Measurements from ENCODE around the gene FAM184B. TPM values are rescaled to one million over a fixed set of nuclear protein-coding genes. Genes with fewer than 3 reads are reported as not detected.
"Not testable (repeated sequence)": the region's sequence is repeated elsewhere in the genome, so short reads cannot be mapped to it uniquely, and the experiment has no call there.

FAM184B gene
- total RNA-seq, 2 donors from 2014 or later: 0.07 TPM; not detected in 1

- H3K9ac ChIP-seq (ENCODE audit: extremely low read depth, low read length, poor library complexity, severe bottlenecking): no peak overlapping the region
- H3K9me3 ChIP-seq (ENCODE audit: control insufficient read depth, low read length): no peaks in the 10 kb centered on the region
- 76 to 85% methylated on average over 5 to 9 of the region's 9 CpGs for WGBS, 2 experiments (ENCODE audit: insufficient coverage in 1 of 2, insufficient read length in 1 of 2)
- peak overlapping the region; percentile 93 for H3K27ac ChIP-seq (ENCODE audit: low read depth, low read length)
- Mint-ChIP-seq H3K4me3 (no peak overlapping the region), H3K27ac (peak overlapping the region; percentile 10), H3K27me3 (ENCODE audit: insufficient read depth) (no peaks in the 10 kb centered on the region), H3K4me1 (no peaks in the 10 kb centered on the region), H3K9me3 (no peaks in the 10 kb centered on the region), H3K36me3 (ENCODE audit: low read depth) (no peaks in the 10 kb centered on the region)
- DNase-seq: no peak
- no peak for TF ChIP-seq CTCF (conservative IDR thresholded peaks at IDR 0.05)
- H3K36me3 ChIP-seq (ENCODE audit: control insufficient read depth, insufficient read depth, low read length): no peaks in the 10 kb centered on the region
- no peaks in the 10 kb centered on the region for H3K4me1 ChIP-seq (ENCODE audit: control insufficient read depth, insufficient read depth, low read length)
- no peaks in the 10 kb centered on the region for H3K27me3 ChIP-seq (ENCODE audit: control insufficient read depth, insufficient read depth, low read length, poor library complexity, severe bottlenecking)
- H3K4me3 ChIP-seq (ENCODE audit: low read length): no peak overlapping the region
Observed at GRCh38 chr4:17688011-17688441, 93.4 kb downstream of the FAM184B start.

DNA sequence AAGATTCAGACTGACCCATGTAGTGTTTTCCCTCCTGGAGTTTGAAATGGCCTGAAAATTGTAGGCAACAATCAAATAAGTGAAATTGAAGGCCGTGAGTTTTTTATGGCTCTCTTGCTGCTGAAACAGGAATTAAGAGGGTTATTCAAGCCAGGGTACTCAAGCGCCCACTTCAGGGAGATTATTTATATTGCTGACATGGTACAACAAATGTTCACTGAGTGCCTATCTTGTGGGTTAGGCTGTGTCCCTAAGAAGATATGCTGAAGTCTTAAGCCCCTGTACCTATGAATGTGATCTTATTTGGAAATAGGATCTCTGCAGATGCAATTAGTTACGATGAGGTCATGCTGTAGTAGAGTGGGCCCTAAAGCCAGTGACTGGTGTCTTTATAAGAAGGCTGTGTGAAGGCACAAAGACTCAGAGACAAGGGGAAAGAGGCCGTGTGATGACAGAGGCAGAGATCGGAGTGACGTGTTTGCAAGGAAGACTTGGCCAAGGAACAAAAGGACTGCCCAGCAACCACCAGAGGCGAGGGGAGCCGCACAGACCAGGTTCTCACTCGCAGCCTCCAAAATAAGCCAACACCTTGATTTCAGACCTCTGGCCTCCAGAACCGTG is 94.1 kb downstream of the FAM184B start:
- Histone ChIP-seq H3K4me3 (ENCODE audit: low read length) (no peak overlapping the region), H3K9ac (ENCODE audit: extremely low read depth, low read length, poor library complexity, severe bottlenecking) (no peak overlapping the region), H3K27me3 (ENCODE audit: control insufficient read depth, insufficient read depth, low read length, poor library complexity, severe bottlenecking) (no peaks in the 10 kb centered on the region), H3K9me3 (ENCODE audit: control insufficient read depth, low read length) (no peaks in the 10 kb centered on the region), H3K36me3 (ENCODE audit: control insufficient read depth, insufficient read depth, low read length) (no peaks in the 10 kb centered on the region), H3K4me1 (ENCODE audit: control insufficient read depth, insufficient read depth, low read length) (no peaks in the 10 kb centered on the region), H3K27ac (ENCODE audit: low read depth, low read length) (peak overlapping the region; percentile 93)
- Mint-ChIP-seq H3K9me3 (no peaks in the 10 kb centered on the region), H3K27me3 (ENCODE audit: insufficient read depth) (no peaks in the 10 kb centered on the region), H3K27ac (no peak overlapping the region), H3K4me1 (no peaks in the 10 kb centered on the region), H3K4me3 (no peak overlapping the region), H3K36me3 (ENCODE audit: low read depth) (no peaks in the 10 kb centered on the region)
- no peak for DNase-seq
- TF ChIP-seq CTCF (conservative IDR thresholded peaks at IDR 0.05): no peak
- 91 to 92% methylated on average over 10 of the region's 10 CpGs for WGBS, 2 experiments (ENCODE audit: insufficient coverage in 1 of 2, insufficient read length in 1 of 2)

DNA sequence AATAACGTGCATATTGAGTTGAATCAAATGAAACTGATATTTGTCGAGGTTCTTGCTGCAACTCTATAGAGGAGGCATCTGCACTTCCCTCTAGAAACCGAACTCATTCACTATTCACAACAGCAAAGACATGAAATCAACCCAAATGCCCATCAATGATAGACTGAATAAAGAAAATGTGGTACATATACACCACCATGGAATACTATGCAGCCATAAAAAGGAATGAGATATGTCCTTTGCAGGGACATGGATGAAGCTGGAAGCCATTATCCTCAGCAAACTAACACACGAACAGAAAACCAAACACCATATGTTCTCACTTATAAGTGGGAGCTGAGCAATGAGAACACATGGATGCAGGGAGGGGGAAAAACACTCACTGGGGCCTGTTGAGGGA is 96.8 kb downstream of the FAM184B start:
- not testable (repeated sequence) for H3K27me3 ChIP-seq (ENCODE audit: control insufficient read depth, insufficient read depth, low read length, poor library complexity, severe bottlenecking); H3K4me1 Mint-ChIP-seq; H3K27me3 Mint-ChIP-seq (ENCODE audit: insufficient read depth); DNase-seq; H3K27ac ChIP-seq (ENCODE audit: low read depth, low read length); H3K36me3 ChIP-seq (ENCODE audit: control insufficient read depth, insufficient read depth, low read length); H3K36me3 Mint-ChIP-seq (ENCODE audit: low read depth); H3K9ac ChIP-seq (ENCODE audit: extremely low read depth, low read length, poor library complexity, severe bottlenecking); H3K4me3 Mint-ChIP-seq; H3K9me3 ChIP-seq (ENCODE audit: control insufficient read depth, low read length); H3K27ac Mint-ChIP-seq; H3K4me3 ChIP-seq (ENCODE audit: low read length); H3K4me1 ChIP-seq (ENCODE audit: control insufficient read depth, insufficient read depth, low read length); H3K9me3 Mint-ChIP-seq
- WGBS, 2 experiments (ENCODE audit: insufficient coverage in 1 of 2, insufficient read length in 1 of 2): 98% methylated on average over 4 of the region's 4 CpGs; no CpG with 5 or more reads in 1 of the 2 experiments

- Mint-ChIP-seq H3K4me3 (no peak overlapping the region), H3K4me1 (no peaks in the 10 kb centered on the region)
Observed at GRCh38 chr4:17682222-17682566, 99.2 kb downstream of the FAM184B start.

More at GRCh38 chr4:17682222-17682566, 99.2 kb downstream of the FAM184B start:
- no peak overlapping the region for H3K27ac Mint-ChIP-seq
- no peak overlapping the region for H3K9ac ChIP-seq (ENCODE audit: extremely low read depth, low read length, poor library complexity, severe bottlenecking)
- DNase-seq: no peak
- H3K36me3 Mint-ChIP-seq (ENCODE audit: low read depth): no peaks in the 10 kb centered on the region
- H3K4me1 ChIP-seq (ENCODE audit: control insufficient read depth, insufficient read depth, low read length): no peaks in the 10 kb centered on the region
- H3K27me3 Mint-ChIP-seq (ENCODE audit: insufficient read depth): peaks cover 8% of the 10 kb centered on the region
- H3K27me3 ChIP-seq (ENCODE audit: control insufficient read depth, insufficient read depth, low read length, poor library complexity, severe bottlenecking): no peaks in the 10 kb centered on the region
- no peak for TF ChIP-seq CTCF (conservative IDR thresholded peaks at IDR 0.05)
- H3K9me3 Mint-ChIP-seq: peaks cover 4% of the 10 kb centered on the region
- H3K9me3 ChIP-seq (ENCODE audit: control insufficient read depth, low read length): no peaks in the 10 kb centered on the region
- 83 to 85% methylated on average over 1 to 2 of the region's 2 CpGs for WGBS, 2 experiments (ENCODE audit: insufficient coverage in 1 of 2, insufficient read length in 1 of 2)
- H3K4me3 ChIP-seq (ENCODE audit: low read length): no peak overlapping the region
- H3K36me3 ChIP-seq (ENCODE audit: control insufficient read depth, insufficient read depth, low read length): no peaks in the 10 kb centered on the region
- no peak overlapping the region for H3K27ac ChIP-seq (ENCODE audit: low read depth, low read length)
